Middle frontal gyrus (tissue), 1 donor: ENCODE data around the gene TJP3.
"Not testable (repeated sequence)": the region's sequence is repeated elsewhere in the genome, so short reads cannot be mapped to it uniquely, and the experiment has no call there.

ENCODE experiments used
- DNase-seq: peaks from one replicate; pipeline ENCODE4 v3.0.0-alpha.2; 2015; ENCODE audit warnings: low spot score; ENCODE audit errors: extremely low spot score

TJP3 gene, protein sequence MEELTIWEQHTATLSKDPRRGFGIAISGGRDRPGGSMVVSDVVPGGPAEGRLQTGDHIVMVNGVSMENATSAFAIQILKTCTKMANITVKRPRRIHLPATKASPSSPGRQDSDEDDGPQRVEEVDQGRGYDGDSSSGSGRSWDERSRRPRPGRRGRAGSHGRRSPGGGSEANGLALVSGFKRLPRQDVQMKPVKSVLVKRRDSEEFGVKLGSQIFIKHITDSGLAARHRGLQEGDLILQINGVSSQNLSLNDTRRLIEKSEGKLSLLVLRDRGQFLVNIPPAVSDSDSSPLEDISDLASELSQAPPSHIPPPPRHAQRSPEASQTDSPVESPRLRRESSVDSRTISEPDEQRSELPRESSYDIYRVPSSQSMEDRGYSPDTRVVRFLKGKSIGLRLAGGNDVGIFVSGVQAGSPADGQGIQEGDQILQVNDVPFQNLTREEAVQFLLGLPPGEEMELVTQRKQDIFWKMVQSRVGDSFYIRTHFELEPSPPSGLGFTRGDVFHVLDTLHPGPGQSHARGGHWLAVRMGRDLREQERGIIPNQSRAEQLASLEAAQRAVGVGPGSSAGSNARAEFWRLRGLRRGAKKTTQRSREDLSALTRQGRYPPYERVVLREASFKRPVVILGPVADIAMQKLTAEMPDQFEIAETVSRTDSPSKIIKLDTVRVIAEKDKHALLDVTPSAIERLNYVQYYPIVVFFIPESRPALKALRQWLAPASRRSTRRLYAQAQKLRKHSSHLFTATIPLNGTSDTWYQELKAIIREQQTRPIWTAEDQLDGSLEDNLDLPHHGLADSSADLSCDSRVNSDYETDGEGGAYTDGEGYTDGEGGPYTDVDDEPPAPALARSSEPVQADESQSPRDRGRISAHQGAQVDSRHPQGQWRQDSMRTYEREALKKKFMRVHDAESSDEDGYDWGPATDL

DNA sequence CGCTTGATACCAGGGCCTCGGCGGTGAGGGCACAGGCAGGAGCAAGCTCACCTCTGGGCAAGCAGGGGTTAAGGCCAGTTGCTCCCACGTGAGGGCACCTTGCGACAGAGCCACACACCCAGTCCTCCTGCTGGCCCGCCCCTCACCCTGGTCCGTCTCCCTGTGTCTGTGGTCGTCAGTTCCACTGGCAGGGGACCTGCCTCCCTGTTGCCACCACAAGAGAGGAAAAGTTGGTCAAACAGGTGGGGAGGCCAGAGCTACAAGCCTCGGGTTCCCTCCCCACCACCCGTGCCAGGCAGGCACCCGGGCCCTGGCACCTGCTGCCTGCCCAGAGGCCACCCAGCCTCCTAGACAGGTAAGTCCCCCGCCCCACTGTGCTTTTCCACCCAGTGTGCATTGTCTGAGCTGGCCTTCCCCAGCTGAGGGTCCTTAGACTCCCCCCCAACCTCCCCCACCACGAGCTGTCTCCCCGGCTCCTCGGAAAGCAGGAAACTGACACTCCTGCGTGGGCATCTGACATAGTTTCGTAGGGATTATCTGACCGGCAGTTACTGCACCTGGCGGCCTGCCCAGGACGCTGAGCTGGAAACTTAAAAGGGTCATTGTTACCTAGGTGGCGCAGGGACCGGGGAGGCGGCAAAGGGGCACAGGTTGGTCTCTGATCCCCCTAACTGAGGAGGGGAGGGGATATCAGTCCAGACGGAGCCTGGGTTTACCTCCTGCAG, at the start of gene TJP3:
TJP3 (plus strand) TSS at position 178 of the 725 bp plus-strand sequence. CDS start 20,049 bp downstream, outside the sequence.
- DNase-seq: no peak

DNA sequence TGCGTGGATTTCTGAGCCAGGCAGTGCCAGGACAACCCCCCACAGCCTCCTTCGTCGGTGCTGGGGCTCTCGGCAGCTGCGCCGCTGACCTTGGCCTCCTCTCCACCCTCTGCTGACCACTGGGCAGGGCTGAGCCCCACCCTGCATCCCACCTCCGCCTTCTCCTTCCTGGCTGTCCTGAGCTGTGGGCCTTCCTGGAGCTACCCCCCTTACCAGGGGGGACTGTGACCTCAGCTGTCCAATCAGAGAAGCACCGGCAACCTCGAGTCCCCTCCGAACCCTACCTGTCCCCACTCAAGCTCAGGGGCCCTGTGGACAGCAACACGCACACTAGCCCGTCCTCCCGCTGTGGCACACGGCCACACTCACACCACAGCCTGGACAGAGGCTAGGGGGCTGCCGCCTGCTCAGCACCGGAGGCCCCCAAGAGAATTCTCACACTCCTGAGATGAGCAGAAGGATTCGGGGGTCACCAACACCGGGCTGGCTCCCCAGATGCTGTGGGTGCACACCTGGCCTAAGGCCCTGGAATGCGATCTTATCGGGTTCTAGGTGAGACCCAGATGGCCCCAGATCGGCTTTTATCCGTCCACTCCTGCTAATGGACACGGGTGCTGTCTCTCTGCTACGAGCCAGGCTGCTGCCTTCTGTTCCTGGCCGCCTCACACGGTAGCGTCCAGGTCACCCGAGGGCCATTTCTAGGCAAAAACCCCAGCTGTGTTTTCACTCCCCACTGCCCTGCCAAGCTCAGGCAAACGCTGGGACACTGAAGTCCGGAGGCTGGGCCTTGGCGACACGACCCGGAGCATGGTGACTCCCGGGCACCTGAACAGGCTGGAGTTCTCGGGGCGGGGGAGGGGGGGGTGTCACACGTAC, 49.1 kb upstream of the TJP3 start:
- no peak for DNase-seq

DNA sequence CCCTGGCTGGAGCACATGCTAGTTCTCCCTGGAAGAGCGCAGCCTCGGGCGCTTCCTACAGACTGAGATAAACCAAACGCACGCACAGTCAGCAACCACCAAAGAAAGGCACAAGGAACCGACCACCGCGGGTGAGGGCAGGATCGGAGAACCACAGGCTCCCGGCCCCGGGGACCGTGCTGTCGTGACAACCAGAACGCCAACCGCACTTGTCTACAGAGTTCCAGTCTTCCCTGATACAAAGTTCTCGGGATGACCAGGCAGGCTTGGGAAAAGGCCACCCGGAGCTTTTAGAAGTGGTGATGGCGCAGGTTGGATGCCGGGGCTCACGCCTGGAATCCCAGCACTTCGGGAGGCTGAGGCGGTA, 48.5 kb upstream of the TJP3 start:
- DNase-seq: no peak

DNA sequence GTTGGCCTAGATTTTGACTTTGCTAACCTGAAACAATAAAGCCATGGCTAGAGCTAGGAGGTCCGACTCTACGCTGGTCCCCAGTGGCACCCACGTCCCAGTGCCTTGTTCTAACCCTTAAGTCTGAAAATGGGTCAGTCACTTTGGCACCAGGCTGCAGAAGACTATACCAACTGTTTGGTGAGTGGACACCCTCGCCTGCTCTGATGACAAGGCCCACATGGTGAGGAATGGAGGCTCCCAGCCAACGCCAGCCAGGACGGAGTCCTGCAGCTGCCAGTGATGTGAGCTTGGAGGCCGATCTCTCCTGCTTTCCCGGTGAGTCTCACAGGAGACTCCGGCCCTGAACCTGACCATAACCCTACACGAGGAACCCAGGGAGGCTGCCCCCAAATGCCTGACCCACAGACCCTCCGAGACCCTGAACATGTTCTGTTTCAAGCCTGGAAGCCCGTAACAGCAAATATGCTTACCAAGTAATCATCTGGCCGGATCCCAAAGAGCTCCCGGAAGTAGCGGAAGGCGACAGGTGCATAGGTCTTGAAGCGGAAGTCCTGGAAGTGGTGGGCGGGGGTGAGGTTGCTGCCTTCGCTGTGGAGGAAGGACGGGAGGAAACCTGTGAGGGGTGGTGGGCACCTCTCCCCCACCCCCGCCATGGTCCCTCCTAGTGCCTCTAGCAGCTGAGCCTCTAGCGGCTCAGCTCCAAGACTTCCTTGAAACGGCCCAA, 47.5 kb upstream of the TJP3 start:
- no peak for DNase-seq

DNA sequence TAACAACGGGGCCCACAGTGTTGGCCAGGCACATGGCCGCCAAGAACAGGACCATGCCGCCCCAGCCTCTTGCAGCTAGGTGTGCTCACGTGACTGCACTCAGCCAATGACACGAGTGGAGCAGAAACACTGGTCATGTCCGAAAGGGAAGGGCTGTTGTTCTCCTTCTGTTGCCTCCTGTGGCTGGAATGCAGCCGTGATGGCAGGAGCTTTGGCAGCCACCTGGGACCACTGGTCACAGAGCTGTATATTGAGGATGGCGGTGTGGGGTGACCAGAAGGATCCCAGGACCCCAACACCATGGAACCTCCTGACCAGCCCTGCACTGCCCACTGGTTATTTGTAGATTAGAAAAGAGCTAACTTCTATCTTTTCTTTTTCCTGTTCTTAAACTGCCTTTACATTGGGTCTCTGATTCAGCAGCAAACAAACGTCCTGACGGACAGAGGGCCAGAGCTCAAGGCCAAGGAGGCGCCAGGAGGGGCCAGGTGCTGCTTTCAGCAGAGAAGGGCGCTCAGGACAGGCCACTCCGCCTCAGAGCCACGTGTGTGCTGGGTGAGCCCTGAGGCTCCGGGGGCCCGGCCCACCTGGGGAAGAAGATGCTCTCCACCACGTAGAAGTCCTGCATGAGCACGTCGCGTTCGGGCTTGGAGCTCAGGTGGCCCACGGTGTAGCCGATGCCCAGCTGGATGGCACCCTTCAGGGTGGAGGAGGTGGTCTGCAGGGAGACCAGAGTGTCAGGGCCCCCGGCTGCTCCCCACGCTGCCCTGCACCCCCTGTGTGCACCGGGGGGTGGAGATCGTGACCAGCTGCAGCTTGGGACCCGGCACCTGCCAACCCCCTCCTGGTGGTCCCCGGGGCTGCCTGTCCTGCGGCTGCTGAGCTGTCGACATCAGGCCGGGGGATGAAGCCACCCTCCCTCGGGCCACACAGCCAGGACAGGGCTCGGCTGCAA, 46.6 kb upstream of the TJP3 start:
- no peak for DNase-seq

DNA sequence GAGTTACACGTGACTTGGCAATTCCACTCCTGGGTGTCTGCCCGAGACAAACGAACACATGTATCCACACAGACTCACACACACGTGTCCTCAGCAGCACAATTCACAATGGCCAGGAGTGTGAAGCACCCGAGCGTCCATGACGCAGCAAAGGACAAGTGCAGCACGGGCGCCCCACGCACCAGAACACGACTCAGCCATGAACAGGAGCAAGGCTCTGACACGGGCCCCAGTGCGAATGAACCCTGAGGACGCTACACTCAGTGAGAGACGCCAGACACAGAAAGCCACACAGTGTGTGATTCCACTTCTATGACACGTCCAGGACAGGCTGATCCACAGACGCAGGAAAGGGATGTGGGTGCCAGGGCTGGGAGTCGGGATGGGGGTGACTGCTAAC, 44.3 kb upstream of the TJP3 start:
- no peak for DNase-seq

DNA sequence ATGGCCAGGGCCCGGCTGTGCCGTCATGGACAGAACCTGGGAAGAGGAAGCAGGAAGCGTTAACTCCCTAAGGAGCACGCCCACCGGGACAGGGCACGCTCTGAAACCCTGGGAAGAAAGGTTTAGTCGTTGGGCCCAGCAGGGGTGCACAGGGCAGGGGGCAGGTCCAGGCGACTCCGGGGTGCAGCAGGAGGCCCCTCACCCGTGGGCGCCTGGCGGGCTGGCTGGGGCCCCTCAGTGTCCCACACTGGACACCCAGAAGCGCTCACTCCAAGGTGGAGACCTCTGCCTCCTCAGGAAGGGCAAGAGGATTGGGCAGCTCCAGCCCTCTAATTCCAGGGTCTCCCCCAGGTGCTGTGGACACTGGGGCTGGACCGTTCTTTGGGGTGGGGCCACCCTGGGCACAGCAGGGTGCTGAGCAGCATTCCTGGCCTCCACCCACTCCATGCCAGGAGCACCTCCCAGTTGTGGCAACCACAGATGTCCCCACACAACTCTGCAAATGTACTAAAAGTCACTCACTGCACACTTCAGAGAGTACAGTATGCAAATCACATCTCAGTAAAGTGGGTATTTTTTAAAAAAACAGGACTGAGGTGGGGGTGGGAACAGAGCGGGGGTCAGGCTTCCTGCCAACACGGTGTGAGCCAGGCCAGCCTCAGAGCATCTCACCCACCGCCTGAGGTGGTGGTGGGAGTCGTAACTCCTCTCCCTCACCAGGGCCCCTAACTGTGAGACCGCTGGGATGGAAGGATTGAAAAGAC, 43.1 kb upstream of the TJP3 start:
- no peak for DNase-seq

DNA sequence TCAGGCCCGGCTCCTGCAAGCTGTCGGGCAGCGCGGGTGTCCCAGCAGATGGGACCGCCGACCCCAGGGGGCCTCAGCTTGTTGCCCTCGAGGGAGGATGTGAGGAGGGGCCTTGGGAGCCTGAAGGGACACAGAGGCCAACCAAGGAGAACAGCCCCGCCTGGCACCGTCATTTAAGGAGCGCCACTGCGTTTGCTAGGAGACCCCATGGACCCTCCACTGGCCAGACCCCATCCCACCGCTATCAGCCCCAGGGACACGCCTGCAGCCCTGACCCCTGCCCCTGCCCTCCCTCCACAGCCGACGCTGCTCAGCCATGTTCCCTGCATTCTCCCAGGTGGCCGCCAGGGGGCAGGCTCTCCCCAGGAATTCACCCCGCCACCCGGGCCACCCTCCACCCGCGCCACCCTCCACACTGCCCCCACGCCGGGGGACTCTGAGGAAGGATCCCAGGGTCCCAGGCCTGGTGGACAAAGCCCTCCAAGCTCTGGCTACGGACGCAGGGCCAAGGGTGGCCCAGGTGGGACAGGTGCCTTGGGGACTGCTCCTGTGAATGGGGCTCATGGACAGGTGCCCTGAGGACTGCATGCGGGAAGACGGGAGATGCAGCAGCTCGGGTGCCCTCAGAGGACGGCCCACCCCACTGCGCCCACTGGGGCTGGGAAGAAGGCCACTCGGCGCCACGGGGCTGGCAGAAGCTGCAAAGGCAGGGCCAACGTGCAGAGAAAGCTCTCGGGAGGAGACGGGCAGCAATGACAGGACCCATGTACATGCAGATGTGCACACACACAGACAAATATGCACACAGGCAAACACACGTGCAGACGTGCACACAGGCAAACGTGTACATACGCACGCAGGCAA, 42.3 kb upstream of the TJP3 start:
- no peak for DNase-seq

DNA sequence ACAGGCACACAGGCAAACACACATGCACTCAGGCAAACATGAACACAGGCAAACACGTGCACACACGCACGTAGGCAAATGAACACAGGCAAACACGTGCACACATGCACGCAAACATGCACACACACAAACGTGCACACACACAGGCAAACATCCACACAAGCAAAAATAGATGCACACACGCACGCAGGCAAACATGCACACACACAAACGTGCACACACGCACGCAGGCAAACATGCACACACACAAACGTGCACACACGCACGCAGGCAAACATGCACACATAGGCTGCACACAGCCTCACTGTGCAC, 41.7 kb upstream of the TJP3 start:
- not testable (repeated sequence) for DNase-seq

DNA sequence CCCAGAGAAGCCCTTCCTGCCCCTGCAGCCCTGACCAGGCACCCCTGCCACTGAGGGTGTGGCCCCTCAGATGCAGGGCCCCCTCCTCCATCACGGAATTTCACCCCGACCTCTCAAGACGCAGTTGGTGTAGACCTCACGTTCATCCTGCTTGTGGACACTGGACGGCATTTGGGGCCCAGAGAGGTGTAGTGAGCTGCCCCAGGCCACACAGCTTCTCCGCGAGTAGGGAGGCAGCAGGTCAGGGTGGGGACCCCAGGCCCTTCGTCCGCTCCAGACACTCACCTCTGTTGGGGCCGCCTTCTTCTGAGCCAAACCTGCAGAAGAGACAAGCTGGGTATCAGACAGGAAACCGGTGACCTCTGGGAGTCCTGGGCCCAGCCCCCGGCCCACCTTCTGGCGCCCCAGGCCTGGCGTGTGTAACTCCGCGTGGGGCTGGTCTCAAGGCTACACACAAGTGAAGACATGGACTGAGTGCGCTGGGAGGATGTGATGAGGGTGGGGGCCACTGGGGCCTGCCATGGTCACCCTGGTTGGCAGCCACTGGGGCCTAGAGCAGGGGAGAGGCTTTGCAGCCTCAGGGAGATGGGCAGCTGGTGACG, 41.0 kb upstream of the TJP3 start:
- DNase-seq: no peak

DNA sequence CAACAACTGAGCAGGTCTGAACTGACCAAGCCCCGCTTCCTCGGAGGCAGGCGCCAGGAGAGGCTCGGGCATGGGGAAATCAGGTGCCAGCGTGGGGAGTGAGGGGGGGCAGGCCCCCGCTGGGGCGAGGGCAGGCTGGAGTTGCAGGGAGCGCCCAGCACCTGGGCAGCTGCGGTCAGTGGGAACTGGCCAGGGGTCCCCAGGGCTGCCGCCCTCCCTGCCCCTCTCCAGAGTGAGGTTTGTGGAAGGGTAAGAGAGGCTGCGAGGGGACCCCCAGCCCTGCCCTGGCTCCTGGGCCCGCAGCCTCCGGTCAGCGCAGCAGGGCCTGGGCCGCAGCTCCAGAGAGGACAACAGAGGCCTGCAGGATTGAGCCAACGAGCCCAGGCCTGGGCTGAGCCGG, 40.4 kb upstream of the TJP3 start:
- no peak for DNase-seq

DNA sequence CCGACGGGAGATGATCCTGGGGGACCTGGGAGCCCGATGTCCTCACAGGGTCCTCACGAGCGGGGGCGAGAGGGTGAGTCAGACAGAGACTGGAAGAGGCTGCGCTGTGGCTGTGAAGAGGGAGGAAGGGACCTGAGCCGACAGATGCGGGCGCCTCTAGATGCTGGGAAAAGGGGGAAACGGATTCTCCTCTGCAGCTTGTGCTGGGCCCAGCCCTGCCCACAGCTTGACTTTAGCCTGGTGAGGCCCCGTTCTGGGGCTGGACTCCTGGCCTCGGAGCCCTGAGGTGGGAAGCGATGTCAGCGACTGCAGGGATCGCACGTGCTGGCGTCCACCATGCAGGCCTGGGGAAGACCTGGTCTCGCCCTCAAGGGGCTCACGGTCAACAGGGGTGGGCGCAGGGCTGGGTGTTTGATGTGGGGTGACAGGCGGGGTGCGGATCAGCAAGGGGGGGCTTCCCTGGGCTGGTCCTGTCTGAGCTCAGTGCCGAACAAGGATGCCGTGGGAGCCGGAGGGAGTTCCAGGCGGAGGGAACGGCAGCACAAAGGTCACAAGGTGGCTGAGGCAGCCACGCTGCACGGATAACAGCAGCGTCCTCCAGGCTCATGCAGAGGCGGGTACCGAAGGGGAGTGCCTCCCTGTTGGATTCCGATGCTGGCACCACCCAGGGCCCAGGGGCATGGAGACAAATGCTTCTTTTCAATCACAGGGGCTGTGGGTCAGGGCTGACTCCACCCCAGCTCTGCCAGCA, 39.7 kb upstream of the TJP3 start:
- no peak for DNase-seq

DNA sequence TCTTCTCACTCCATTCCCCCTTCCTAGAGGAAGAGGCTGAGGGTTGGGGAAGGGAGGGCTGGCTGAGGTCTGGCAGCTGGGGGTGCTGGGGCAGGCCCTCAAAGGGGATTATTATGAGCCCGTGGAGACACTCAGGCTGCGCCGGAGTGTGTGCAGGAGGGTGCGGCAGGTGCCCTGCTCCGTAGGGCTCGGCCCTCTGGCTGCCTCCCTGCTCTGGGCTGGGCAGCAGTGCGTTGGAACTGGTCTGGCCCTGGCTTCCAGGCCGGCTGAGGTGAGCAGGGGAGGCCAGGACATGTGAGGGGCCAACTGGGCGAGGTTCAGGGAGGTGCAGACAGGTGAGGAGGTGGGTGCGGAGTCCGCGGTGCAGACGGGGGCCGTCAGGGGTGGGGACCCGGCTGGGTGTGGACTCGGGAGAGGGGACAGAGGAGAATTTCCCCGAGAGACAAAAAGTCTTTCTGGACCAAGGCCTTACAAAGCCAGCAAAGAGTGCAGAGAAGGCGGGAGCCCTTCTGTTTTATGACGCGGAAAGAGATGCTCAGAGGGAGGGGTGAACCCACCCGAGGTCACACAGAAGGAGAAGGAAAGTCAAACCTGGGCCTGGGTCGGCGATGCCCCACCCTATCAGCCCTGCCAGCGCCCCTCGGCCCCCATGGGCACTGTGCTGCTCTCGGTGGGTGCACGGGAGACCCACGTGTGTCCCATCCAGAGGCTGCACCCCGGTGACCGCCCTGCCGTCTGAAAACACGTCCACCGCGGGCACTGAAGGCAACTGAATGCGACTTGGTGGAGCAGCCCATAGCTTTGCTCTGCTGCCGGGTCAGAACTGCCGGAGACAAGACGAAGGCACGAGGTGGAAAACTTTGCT, 38.9 kb upstream of the TJP3 start:
- DNase-seq: no peak

DNA sequence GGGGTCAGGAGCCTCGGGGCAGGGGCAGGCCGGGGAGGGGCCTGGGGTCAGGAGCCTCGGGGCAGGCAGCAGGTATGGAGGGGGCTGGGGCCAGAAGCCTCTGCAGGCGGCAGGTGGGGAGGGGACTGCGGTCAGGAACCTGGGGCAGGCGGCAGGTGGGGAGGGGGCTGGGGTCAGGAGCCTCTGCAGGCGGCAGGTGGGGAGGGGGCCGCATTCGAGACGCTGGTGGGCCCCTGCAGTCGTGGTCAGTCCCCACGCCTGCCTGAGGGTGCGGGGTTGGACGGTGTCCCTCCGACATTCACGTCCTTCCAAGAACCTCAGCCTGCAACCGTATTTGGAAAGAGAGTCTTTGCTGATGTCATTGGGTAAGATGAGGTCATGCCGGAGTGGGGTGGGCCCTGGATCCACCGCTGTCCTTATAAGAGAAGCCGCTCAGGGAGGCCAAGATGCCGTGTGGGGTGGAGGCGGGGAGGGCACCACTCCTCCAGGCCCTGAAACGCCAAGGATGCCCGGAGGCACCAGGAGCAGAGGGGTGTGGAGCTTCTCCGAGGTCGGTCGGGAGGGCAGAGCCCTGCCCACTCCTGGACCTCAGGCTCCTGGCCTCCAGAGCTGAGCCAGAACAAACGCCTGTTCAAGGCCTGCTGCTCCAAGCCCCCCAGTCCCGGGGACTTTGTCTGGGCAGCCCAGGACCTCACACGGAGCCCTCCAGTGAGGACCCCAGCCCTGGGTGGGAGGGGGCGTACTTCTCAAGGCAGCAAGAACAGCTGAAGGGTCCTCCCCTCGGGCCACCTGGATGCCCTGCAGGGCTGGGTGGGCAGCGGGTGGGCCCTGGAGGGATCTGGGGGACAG, 38.0 kb upstream of the TJP3 start:
- no peak for DNase-seq
